Adrenal gland (tissue), 5 donors: ENCODE measurements around the gene SRSF11.

ENCODE experiments used
- CTCF ChIP-seq, 6 experiments: fragments of 450-650 bp in 4 of 6; fragments of 200-600 bp in 2 of 6; sonication (generic) in 1 of 6; IDR thresholded peaks; 1 replicate in 5 of 6; 2 replicates in 1 of 6; pipeline versions ENCODE4 v1.5.1 to v1.8.0; 2016 to 2021; ENCODE audit warnings: antibody characterized with exemption in 6 of 6, mild to moderate bottlenecking in 2 of 6, moderate library complexity in 1 of 6
- POLR2A ChIP-seq, 2 donors: fragments of 450-650 bp; IDR thresholded peaks; one replicate each; pipeline ENCODE4 v1.6.1; 2017; ENCODE audit warnings: antibody characterized with exemption in 2 of 2, mild to moderate bottlenecking in 2 of 2, moderate library complexity in 1 of 2
- donor health status: DM: no; HTN: no; CAD: no.

- no peak for TF ChIP-seq CTCF (IDR thresholded peaks at IDR 0.05)
- TF ChIP-seq POLR2A (IDR thresholded peaks at IDR 0.05), result no peak
Measured at GRCh38 chr1:70293186-70293843, 72.1 kb downstream of the SRSF11 start.
